Subcutaneous adipose tissue (tissue), 4 donors: ENCODE data around the gene KRT78. TPM values are rescaled to one million over a fixed set of nuclear protein-coding genes. Genes with fewer than 3 reads are reported as not detected.

ENCODE experiments used
- total RNA-seq, 4 donors: library from RNA; depleted of rRNA; stranded (reverse); fragments of >200 nt; gene quantifications; one replicate each; pipeline ENCODE4 v1.1.0, GENCODE V29; 2016
- TF ChIP-seq, protein P1 (sequence below): fragments of 450-650 bp; IDR thresholded peaks from one replicate; pipeline ENCODE4 v1.5.1; 2016; ENCODE audit warnings: low read depth, mild to moderate bottlenecking, control low read depth, antibody characterized with exemption, moderate library complexity

KRT78 gene
- total RNA-seq, 4 donors from 2014 or later, result not detected

DNA sequence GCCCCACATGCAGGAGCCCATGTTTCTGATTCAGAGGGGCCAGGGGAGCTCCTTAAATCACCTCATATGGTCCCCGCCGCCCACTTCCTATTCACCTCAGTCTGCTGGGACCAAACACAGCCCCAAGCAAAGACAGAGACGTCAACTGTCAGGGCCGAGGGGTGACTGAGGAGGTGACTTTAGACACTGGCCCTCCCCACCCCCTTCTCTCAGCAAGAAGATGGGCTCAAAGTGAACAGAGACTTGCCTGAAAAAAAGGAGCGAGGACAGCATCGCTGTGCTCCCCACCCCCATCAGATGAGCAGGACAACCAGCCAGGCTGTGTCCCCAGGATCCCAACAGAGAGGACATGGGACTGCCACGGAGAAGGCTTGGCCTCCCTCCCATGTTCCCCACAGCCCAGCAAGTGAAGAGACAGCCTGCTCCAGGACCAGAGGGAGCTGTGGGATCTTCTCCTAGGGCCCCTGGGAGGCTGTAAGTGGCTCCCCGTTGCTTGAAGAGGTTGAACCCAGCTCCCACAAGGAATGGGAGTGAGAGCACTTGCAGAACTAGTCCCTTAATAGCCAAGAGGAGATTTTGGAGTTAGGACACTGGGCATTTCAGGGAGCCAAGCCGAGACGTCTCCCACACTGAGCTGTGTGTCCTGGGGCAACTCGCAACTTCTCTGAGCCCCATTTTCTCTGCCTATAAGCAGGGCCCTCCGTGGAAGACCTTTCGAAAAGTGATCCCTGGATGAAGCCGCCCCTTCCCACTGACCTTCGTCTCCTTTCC, 13.3 kb downstream of the KRT78 start:
- TF ChIP-seq, protein P1, sequence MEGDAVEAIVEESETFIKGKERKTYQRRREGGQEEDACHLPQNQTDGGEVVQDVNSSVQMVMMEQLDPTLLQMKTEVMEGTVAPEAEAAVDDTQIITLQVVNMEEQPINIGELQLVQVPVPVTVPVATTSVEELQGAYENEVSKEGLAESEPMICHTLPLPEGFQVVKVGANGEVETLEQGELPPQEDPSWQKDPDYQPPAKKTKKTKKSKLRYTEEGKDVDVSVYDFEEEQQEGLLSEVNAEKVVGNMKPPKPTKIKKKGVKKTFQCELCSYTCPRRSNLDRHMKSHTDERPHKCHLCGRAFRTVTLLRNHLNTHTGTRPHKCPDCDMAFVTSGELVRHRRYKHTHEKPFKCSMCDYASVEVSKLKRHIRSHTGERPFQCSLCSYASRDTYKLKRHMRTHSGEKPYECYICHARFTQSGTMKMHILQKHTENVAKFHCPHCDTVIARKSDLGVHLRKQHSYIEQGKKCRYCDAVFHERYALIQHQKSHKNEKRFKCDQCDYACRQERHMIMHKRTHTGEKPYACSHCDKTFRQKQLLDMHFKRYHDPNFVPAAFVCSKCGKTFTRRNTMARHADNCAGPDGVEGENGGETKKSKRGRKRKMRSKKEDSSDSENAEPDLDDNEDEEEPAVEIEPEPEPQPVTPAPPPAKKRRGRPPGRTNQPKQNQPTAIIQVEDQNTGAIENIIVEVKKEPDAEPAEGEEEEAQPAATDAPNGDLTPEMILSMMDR, result no peak

DNA sequence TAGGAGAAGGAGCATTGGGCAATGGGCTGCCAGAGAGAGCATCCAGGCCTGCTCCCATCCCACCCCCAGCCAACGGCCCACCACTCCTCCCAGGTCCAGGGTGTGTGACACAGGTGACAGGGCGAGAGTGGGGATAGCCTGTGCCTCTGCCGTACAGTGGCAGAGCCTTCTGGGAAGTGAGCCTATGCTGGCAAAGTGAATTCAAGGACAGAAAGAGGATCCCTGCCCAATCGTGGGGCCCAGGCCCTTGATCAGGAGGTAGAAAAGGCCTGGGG, 14.1 kb downstream of the KRT78 start:
- TF ChIP-seq, protein P1, result no peak

DNA sequence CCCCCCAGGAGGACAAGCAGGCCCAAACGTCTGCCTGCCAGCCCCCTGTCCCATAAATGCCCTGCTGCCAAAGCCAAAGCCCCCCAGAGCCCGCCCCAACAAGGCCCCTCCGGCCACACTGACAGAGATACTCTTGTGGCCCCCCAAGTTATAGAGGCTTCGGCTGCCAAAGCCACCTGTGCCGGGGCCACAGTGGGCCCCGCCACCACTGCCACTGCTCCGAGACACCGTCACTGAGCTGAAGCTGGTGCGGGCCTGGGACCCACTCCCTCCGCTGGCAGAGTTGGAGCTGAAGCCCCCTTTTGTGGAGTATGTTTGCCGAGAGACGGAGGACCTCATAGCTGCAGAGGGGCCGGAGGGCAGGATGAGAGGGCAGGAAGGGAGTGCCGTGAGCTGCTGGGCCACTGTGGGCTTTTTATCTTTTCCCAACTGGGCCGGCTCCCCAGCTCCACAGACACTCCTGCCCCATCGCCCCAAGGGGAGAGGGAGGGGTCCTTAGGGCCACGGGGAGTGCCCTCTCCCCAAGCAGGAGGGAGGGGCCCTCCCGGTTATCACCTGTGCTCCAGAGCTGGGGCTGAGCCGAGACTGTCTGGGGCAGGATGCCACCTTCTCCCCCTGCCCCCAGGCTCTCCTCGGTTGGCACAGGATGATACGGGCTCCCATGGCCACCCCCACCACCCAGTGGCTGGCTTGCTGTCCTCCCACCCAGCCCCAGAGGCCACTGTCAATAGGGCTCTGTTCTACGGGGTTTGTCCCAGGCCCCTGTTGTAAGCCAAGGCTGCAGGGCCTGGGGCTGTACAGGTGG, 14.7 kb downstream of the KRT78 start, which contains the start of gene KRT79:
KRT79 (minus strand) TSS at position 390 of the 805 bp plus-strand sequence; CDS start at position 339, 51 bp downstream.
- TF ChIP-seq, protein P1, result no peak

DNA sequence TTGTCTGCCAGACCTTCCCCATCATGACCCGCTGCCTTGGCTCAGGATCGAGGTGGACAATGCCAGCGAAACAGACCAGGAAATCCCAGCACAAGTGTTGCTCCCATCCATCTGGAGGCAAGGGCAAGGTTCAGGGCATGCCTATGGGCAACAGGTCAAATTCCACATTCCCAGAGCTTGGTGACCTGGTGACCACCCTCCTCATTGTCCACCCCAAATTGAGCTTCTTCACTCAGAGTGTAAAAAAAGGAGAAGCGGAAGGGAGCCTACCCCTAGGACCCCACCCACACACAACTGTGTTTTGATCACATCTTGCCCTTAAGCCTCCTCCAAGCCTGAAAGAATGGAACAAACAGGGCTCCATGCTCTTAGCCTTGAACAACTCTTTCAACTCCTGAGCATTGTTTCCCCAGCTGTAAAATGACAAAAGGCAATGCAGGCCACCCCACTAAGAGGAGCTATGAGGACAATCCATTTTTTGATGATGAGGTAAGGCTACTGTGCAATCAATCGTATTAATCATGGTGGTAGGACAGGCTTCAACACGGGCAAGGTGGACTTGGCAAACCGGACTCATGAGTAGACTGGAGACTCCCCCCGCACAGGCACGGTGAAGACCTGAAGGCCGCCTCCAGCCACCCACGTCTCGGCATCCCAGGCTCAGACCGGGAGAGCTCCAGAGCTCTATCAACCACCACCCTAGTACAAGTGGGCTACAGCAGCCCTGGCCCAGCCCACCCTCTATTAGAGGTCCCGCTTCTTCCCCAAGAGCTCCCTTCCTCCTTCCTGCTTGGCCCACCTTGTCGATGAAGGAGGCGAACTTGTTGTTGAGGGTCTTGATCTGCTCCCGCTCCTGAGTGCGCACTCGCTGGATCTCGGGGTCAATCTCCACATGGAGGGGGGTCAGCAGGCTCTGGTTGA, 15.5 kb downstream of the KRT78 start:
- TF ChIP-seq, protein P1, result no peak

DNA sequence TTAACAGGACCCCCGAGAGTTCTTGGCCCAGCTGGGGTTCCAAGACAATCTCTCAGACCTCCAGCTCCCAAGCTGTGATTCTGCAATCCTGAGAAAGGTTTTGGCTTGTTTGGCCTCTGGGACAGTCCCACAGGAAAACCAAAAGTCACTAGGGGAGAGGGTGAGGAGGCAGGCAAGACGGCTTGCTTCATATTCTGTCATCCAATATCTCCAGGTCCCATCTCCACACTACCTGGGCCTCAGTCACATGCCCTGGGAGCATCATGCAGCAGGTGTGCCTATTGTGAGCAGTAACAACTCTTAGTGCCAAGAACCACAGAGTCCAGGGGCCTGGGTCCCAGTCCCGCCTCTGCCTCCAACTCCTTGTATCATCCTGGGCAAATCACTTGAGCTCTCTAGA, 16.3 kb downstream of the KRT78 start:
- TF ChIP-seq, protein P1, result no peak

DNA sequence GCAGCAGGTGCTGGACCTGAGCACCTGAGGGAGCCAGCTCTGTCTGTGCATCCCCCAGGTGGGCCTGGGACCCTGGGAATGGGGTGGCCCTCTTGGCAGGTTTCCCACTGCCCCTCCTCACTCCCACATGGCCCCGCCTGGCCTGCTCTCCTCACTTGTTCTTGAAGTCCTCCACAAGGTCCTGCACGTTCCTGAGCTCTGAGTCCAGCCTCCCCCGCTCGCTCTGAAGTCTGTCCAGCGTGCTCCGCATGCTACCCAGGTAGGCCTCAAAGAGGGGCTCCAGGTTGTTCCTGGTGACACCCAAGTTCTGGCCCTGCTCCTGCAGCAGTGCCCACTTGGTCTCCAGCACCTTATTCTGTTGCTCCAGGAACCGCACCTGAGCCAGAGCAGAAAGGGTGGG, 17.5 kb downstream of the KRT78 start:
- TF ChIP-seq, protein P1, result no peak
